Measurements from ENCODE around the gene KCTD19.

KCTD19 gene

GRCh38 chr16:67277294-67277998 lies 49.1 kb downstream of the KCTD19 start:
- DNase-seq (ENCODE audit: low spot score) = no peak
- TF ChIP-seq, protein P1, sequence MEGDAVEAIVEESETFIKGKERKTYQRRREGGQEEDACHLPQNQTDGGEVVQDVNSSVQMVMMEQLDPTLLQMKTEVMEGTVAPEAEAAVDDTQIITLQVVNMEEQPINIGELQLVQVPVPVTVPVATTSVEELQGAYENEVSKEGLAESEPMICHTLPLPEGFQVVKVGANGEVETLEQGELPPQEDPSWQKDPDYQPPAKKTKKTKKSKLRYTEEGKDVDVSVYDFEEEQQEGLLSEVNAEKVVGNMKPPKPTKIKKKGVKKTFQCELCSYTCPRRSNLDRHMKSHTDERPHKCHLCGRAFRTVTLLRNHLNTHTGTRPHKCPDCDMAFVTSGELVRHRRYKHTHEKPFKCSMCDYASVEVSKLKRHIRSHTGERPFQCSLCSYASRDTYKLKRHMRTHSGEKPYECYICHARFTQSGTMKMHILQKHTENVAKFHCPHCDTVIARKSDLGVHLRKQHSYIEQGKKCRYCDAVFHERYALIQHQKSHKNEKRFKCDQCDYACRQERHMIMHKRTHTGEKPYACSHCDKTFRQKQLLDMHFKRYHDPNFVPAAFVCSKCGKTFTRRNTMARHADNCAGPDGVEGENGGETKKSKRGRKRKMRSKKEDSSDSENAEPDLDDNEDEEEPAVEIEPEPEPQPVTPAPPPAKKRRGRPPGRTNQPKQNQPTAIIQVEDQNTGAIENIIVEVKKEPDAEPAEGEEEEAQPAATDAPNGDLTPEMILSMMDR (IDR thresholded peaks at IDR 0.05; ENCODE audit: extremely low read depth, insufficient read depth, missing control alignments) = no peak
- in situ Hi-C loops (cut with MboI; ENCODE audit: low pct_unique_long_range_greater_than_20kb, low sequenced_read_pairs, unreplicated experiment) = no loop called here

GRCh38 chr16:67275321-67275720 lies 51.2 kb downstream of the KCTD19 start:
- TF ChIP-seq, protein P1 (IDR thresholded peaks at IDR 0.05; ENCODE audit: extremely low read depth, insufficient read depth, missing control alignments) = no peak
- in situ Hi-C loops (cut with MboI; ENCODE audit: low pct_unique_long_range_greater_than_20kb, low sequenced_read_pairs, unreplicated experiment) = no loop called here
- DNase-seq (ENCODE audit: low spot score) = no peak

DNA sequence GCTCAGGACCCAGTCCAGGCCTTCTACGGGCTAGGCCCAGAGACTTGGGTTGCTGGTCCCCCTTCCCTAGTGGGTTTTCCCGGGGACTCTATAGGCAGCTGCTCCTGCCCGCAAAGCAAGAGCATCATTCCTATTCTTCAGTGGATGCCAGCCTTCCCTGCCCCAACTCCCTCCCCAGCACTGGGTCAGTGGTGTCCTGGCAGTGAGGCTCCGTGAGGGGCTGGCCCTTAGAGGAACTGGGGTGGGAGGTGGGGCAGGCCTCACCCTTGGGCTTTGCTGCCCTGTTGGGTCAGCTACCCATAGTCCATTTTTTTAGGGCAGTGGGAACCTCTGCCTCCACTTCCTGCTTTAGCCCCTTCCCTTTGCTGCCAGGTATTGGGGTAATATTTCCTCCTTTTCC lies 55.1 kb downstream of the KCTD19 start:
- TF ChIP-seq, protein P1 (IDR thresholded peaks at IDR 0.05; ENCODE audit: extremely low read depth, insufficient read depth, missing control alignments) = no peak
- no peak for DNase-seq (ENCODE audit: low spot score)
- in situ Hi-C loops (cut with MboI; ENCODE audit: low pct_unique_long_range_greater_than_20kb, low sequenced_read_pairs, unreplicated experiment) = no loop called here

- TF ChIP-seq, protein P1 (IDR thresholded peaks at IDR 0.05; ENCODE audit: extremely low read depth, insufficient read depth, missing control alignments) = no peak
- DNase-seq (ENCODE audit: low spot score) = no peak
- in situ Hi-C loops (cut with MboI; ENCODE audit: low pct_unique_long_range_greater_than_20kb, low sequenced_read_pairs, unreplicated experiment) = no loop called here
Observed at GRCh38 chr16:67270931-67271338, 55.6 kb downstream of the KCTD19 start.

DNA sequence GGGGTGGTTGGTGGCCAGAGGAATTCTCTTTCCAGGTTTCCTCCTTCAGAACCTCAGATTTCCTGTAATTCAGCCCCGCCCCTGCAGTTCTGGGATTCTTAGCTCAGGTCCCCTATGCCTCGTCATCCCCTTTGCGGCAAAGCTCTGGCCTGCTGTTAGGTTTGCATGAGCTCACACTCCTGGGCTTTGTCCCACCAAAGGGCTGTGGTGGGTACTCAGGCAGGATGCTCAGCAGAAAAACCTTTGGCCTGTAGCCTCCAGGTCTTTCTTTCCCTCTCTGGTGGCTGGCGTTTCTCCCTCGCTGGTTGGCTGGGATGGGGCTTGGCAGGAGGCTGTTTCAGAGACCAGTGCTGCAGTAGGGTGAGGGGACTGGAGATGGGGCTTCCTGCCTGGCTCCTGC lies 56.8 kb downstream of the KCTD19 start:
- in situ Hi-C loops (cut with MboI; ENCODE audit: low pct_unique_long_range_greater_than_20kb, low sequenced_read_pairs, unreplicated experiment) = loop anchor here (10.0 kb wide), 1 partner anchor 135 kb away; no protein-coding TSS in a partner anchor
- TF ChIP-seq, protein P1 (IDR thresholded peaks at IDR 0.05; ENCODE audit: extremely low read depth, insufficient read depth, missing control alignments) = no peak
- no peak for DNase-seq (ENCODE audit: low spot score)

- in situ Hi-C loops (cut with MboI; ENCODE audit: low pct_unique_long_range_greater_than_20kb, low sequenced_read_pairs, unreplicated experiment) = loop anchor here (10.0 kb wide), 1 partner anchor 137 kb away; no protein-coding TSS in a partner anchor
- TF ChIP-seq, protein P1 (IDR thresholded peaks at IDR 0.05; ENCODE audit: extremely low read depth, insufficient read depth, missing control alignments) = no peak
- no peak for DNase-seq (ENCODE audit: low spot score)
Observed at GRCh38 chr16:67268136-67268579, 58.4 kb downstream of the KCTD19 start.
